Left ventricle myocardium superior (tissue), 1 donor: ENCODE measurements around the gene SLC12A3. TPM values are rescaled to one million over a fixed set of nuclear protein-coding genes. Genes with fewer than 3 reads are reported as not detected.
"Not testable (repeated sequence)": the region's sequence is repeated elsewhere in the genome, so short reads cannot be mapped to it uniquely, and the experiment has no call there.

Source experiments
- ATAC-seq: fragments of 200-7000 bp; cut with Tn5 transposase; one replicate; pipeline ENCODE4 v1.9.1; 2020; ENCODE audit warnings: mild to moderate bottlenecking, moderate library complexity
- DNase-seq: peaks from one replicate; pipeline ENCODE4 v3.0.0-alpha.2; 2020
- intact Hi-C: fragments of 100-400 bp; cut with micrococcal nuclease; formaldehyde crosslinking; loops from one replicate; pipeline ENCODE4 v1.11.0; 2022
- total RNA-seq: library from RNA; stranded (reverse); fragmentation: NEBNext Ultra II Directional; extraction: Animal tissue kit (Norgen Biotek cat#: 25700); gene quantifications from one replicate; pipeline ENCODE4 v1.2.1, GENCODE V29; 2021
- donor health status: DM: no; HTN: yes; CAD: no; lungs with severe emphysema.

SLC12A3 gene
- total RNA-seq, 1 donor from 2014 or later, result not detected

DNA sequence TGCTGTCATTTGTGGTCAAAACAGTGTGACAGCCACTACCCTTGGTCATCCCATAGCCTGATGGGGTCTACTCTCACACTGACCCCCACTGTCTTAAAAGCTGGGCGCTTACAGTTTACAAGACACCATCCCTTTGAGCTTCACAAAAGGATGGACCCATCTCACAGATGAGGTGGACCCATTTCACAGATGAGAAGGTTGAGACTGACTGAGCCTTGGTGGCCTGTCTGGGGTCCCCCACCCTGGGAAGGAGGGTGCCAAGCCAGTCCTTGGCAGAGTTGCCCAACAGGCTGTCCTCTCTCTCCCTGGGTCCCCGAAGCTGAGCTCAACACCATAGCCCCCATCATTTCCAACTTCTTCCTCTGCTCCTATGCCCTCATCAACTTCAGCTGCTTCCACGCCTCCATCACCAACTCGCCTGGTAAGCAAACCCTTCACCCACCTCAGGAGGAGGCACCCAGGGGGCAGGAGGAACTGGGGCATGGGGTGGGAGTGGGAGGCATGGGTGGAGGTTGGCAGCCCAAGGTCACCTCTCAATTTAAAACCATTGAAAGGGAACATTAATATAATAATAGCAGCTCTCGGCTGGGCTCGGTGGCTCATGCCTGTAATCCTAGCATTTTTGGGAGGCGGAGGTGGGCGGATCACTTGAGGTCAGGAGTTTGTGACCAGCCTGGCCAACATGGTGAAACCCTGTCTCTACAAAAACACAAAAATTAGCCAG lies 17.2 kb downstream of the SLC12A3 start:
- intact Hi-C loops, result no loop called here
- DNase-seq (no peak), ATAC-seq (no peak)

DNA sequence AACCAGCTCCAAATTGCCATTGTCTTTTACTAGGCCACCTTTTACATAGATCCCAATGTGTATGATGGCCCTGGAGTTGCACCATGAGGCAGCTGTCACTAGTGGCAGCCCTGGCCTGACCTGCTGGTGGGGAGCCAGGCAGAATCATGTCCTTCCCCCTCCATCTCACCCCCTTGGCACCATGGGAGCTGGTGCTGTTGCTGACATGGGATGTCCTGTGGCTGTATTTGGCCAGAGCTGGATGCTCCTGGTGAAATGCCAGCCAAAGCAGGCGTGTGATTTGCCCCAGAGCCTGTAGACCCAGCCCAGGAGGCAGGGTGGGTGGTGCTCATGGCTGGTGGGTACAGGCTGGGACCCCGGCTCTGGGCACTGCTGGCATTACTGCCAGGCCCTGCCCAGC lies 18.6 kb downstream of the SLC12A3 start:
- intact Hi-C loops, result no loop called here
- DNase-seq (no peak), ATAC-seq (peak; percentile 41)

DNA sequence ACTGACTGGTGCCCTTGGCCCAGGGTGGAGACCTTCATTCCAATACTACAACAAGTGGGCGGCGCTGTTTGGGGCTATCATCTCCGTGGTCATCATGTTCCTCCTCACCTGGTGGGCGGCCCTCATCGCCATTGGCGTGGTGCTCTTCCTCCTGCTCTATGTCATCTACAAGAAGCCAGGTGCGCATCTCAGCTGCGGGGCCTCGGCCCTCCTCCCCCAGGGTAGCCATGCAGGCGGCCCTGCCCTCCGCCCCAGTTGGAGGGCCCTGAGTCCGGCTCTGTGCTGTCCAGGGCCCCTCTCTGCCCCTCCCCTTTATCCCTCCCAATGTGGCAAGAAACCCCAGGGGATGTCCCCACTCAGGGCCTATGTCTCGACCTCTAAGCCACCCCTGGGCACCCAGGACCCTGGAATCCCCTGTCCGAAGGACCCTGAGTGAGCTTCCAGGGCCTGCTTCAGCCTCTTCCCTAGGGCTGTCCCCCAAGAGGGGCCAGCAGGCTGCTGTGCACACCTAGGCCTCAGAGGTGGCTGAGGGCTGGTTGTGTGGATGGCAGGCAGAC lies 19.1 kb downstream of the SLC12A3 start:
- no peak for DNase-seq
- intact Hi-C loops, result no loop called here
- ATAC-seq, result no peak

DNA sequence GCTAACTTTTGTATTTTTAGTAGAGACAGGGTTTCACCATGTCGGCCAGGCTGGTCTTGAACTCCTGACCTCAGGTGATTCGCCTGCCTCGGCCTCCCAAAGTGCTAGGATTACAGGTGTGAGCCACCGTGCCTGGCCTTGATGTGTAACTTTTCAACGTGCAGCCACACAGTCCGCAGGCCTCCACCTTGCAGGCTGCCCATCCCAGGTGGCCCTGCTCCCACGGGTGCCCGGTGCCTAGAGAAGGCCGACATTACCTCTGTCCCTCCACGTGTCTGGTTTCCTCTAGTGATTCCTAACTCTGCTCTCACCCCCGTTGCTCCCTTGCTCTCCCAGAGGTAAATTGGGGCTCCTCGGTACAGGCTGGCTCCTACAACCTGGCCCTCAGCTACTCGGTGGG lies 19.9 kb downstream of the SLC12A3 start:
- DNase-seq, intact Hi-C loops, ATAC-seq: not testable (repeated sequence)

DNA sequence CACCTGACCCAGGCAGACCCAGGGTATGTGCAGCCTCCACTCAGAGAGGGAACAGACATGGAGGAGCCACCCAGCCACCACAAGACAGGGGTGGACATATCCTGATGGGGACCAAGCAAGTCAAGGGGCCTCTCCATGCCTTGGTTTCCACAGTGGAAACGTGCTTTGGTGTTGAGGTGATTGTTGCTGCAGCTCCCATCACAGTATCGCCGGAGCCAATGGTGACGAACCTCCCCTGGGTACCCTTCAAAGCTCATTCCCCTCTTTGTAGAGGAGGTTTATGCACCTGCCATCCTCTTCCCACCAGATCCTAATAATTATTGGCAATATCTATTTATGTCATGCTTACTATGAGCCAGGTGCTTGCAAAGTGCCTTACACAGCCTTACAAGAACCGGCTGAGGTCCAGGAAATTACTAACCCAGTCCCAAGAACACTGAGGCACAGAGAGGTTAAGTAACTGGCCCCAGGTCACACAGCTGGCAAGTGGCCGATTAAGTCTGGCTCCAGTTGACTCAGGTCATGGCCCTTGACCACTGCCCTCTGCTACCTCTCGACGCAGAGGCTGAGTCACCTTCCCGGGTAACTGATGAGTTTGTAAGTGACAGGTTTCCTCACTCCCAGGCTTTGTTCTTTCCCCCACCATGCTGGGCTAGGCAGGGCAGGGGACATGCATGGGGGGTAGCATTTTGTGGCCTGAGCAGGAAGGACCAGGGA lies 20.6 kb downstream of the SLC12A3 start:
- intact Hi-C loops, result no loop called here
- DNase-seq, result no peak
- ATAC-seq, result no peak

DNA sequence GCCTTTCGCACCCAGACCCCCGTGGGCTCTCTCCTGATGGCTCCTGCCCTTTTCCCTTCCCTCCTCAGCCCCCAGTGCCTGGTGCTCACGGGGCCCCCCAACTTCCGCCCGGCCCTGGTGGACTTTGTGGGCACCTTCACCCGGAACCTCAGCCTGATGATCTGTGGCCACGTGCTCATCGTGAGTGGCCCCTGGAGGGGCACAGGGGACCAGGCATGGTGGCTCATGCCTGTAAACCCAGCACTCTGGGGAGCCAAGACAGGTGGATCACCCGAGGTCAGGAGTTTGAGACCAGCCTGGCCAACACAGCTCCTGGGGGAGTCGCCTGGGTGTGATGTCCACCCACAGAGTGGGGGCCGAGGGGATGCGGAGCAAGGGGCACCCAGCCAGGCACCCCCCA lies 21.3 kb downstream of the SLC12A3 start:
- intact Hi-C loops, result no loop called here
- DNase-seq (no peak), ATAC-seq (no peak)

DNA sequence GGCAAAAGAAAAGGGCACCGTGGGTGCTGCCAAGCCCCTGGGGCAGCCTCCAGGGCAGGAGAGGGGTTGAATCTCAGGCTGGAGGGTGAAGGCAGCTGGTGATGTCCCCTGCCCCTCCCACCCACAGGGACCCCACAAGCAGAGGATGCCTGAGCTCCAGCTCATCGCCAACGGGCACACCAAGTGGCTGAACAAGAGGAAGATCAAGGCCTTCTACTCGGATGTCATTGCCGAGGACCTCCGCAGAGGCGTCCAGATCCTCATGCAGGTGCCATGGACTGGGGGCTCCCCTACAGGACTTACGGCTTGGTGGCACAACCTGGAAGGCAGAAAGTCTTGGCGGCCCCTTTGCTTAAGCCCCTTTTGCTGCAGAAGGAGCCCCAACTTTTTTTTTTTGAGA lies 21.8 kb downstream of the SLC12A3 start:
- intact Hi-C loops, result no loop called here
- ATAC-seq, result no peak
- DNase-seq, result no peak

DNA sequence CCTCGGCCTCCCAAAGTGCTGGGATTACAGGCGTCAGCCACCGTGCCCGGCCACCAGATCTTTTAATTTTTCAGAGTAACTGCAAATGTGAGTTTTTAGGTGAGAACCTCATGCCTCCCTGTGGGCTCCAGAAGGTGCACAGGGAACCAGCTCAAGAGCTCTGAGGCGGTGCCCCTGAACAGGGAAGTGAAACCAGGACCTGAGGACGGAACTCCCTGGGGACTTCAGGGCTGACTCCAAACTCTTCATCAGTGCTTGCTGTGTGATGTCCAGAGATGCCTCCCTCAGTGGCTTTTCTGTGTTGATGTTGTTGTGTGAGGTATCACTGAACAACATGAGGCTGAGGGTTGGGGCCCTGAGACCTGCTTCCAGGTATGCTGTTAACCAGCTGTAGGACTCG lies 23.8 kb downstream of the SLC12A3 start:
- intact Hi-C loops, result no loop called here
- ATAC-seq (no peak), DNase-seq (no peak)

DNA sequence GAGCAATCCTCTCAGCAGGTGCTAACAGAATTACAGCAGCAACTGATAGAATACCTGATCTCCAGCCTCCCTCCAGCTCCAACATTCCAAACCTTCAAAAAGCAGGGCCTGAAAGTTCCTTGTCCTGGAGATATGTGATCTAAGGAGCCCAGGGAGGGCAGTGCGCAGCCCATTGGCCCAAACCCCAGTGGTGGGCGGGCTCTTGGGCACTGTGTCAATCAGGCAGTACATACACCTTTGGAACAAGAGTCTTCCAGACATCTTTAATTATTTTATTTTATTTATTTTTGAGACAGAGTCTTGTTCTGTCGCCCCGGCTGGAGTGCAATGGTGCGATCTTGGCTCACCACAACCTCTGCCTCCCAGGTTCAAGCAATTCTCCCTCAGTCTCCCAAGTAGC lies 24.2 kb downstream of the SLC12A3 start:
- intact Hi-C loops, result no loop called here
- ATAC-seq (no peak), DNase-seq (no peak)

DNA sequence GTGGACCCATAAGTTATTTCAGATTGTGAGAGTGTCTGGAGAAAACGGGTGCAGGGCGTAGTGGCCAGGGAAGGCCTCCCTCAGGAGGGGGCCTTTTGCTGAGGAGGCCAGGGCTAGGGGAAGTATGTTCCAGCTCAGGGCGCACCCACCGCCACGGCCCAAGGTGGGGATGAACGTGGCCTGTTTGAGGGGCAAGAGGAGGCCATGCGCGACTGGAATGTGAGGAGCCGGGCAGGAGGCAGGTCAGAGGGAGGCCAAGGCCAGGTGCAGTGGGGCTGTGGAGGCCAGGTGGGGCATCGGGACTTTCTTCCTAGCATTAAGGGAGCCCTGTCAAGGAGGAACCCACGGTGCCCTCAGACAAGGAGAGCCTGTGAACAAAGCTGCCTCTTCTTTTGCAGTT lies 26.7 kb downstream of the SLC12A3 start:
- DNase-seq, result peak; percentile 4
- intact Hi-C loops, result no loop called here
- ATAC-seq, result no peak

DNA sequence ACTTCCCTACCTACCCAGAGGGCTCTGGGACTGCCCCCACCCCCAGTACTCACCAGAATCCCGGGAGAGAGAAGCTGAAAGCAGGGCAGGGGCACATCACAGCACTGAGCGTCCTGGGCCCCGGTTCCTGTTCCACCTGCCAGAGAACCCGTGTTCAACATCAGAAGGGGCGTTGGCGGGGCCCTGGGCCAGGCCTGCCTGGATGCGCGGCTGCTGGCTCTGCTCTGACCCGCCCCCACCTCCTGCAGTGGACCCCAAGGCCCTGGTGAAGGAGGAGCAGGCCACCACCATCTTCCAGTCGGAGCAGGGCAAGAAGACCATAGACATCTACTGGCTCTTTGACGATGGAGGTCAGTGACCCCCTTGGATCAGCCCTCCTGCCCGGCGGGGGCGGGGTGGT lies 27.7 kb downstream of the SLC12A3 start:
- ATAC-seq (no peak), DNase-seq (no peak)
- intact Hi-C loops, result no loop called here

DNA sequence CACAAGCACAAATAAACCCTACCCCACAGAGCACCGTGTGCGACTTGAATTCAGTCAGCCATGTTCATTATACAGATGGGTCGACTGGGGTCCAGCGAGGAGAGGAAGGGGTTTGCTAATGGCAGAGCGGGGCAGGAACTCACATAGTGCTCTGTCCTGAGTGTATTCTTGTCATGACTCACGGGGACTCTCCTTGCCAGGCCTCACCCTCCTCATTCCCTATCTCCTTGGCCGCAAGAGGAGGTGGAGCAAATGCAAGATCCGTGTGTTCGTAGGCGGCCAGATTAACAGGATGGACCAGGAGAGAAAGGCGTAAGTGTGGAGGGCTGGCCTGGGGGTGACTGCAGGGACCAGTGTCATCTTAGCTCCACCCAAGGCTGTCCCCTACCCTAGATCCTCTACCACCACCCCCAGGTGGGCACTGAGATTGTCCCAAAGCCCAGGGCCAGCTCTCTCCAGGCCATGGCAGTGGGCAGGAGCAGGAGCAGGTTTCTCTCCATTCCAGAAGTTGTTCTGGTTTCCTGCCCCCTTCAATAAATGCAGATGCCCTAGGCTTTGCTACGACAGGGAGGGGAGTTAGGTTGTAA lies 29.4 kb downstream of the SLC12A3 start:
- intact Hi-C loops, result no loop called here
- no peak for ATAC-seq
- no peak for DNase-seq

DNA sequence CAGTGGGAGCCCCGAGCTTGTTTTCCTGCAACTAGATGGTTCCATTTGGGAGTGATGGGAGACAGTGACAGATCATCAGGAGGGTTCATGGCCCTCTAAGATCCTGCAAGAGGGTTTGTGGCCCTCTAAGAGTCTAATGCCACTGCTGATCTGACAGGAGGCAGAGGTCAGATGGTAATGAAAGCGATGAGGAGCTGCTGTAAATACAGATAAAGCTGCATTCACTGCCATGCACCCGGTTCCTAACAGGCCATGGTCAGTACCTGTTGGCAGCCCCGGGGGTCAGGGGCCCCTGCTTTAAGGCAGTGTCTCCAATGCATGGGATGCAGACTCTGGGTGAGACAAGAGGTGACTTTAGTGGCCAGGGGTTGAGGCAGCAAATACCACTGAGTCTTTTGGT lies 30.8 kb downstream of the SLC12A3 start:
- DNase-seq (no peak), ATAC-seq (no peak)
- intact Hi-C loops, result no loop called here

DNA sequence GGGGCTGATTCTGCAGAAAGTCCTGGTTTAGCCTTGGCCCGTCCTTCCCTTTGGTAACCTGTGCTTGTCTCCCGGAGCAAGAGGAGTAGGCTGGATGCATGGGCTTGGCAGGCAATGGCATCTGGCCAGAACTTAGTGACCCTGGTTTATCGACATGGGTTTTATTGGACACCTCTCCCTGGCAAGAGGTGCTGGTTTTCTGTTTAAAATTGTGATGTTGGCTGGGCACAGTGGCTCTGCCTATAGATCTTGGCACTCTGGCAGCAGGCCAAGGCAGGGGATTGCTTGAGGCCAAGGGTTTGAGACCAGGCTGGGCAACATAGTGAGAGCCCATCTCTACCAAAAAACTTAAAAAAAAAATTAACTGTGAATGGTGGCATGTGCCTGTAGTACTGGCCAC lies 31.2 kb downstream of the SLC12A3 start:
- DNase-seq (no peak), ATAC-seq (no peak)
- intact Hi-C loops, result no loop called here

DNA sequence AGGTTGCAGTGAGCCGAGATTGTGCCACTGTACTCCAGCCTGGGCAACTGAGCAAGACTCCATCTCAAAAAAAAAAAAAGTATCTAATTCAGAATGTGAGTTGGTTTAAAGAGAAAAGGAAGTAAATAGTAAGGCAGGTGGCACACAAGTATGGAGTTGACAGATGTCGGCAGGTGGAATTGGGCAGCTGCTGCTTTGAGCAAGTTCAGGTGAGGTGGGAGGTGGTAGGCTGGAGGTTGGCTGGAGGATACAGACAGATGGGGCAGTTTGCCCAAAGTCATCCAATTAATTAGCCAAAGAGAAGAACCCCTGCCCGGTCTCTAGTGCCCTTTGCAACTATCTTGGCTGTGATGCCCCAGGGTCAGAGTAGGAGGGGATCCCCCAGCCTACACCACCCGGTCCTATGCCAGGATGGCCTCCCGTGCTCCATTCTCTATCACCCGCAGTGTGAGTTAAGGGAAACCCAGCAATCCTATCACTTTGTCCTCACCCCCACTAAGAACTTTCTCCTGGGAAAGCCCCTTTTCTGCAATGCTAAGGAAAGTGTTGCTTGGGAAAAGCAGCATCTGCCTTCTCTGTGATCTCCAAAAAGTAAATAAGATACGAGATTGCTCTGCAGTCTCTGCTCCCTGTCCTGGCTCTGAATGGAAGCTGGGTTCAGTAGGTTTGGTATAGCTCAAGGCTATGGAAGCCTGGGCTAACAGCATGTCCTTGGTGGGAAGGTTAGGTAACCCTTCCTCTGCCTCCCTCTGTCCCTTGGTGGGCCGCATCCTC lies 32.2 kb downstream of the SLC12A3 start:
- intact Hi-C loops, result no loop called here
- ATAC-seq (no peak), DNase-seq (no peak)

DNA sequence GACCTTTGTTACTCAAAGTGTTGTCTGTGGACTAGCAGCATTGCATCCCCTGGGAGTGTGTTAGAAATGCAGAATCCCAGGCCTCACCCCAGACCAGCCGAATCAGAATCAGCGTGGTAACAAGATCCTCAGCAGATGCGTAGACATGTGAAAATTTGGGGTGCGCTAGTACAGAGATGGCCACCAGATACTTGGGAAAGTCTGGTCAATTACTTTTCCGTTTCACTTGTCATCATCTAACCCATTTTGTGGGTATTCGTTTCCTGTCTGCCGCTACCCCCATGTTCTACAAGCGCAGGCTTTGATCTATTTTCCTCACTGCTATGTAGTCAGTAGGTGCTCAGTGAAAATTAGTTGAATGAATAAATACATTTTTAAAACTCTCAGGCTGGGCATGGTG lies 33.8 kb downstream of the SLC12A3 start:
- no peak for DNase-seq
- intact Hi-C loops, result no loop called here
- no peak for ATAC-seq

DNA sequence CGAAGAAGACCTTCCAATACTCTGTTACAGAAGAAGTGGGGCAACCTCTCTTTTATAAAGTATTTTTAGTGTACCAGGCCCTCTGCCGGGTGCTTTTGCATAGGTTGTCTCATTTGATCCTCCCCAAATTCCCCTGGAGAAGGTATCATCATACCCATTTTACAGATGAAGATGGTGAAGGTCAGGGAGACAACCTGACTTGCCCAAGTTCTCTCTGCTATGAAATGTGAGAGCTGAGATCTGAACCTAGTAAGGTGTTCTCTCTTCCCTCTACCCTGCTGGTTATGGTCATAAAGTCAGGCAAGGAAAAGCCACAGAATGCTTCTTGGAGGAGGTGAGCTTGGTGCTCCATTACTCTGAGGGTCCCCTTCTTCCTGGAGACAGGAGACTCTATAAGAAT lies 38.9 kb downstream of the SLC12A3 start:
- ATAC-seq (no peak), DNase-seq (no peak)
- intact Hi-C loops, result no loop called here

DNA sequence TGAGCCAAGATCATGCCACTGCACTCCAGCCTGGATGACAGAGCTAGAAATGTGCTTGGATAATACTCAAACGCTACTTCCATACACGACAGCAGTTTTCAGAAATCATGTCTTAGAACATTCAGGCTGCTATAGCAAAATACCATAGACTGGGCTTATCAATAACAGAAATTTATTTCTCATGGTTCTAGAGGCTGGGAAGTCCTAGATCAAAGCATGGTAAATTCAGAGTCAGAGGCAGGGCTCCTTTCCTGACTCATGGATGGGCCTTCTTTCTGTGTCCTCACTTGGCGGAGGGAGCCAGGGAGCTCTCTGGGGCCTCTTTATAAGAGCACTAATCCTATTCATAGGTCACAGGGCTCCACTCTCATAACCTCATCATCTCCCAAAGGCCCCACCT lies 42.4 kb downstream of the SLC12A3 start:
- ATAC-seq (no peak), DNase-seq (no peak)
- intact Hi-C loops, result no loop called here

DNA sequence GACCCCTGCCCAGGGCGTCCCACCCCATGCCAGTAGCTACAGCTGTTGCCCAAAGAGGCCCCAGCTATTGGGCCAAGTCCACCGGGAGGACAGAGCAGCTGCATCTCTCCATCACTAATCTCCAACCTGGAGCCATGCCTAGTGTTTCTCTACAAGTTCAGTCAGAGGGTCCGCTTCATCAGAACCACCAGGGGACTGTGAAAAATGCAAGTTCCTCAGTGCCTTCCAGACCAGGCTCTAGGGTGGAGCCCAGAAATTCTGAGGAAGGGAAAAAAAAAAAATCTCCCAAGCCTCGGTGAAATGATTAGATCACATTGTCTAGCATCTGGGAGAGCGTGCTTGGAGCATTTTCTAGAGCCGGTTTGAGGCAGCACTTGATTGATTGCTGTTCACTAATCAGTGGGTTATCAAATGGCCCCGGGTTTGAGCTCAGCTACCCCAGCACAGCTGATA lies 44.5 kb downstream of the SLC12A3 start:
- no peak for DNase-seq
- intact Hi-C loops, result no loop called here
- peak; percentile 27 for ATAC-seq

DNA sequence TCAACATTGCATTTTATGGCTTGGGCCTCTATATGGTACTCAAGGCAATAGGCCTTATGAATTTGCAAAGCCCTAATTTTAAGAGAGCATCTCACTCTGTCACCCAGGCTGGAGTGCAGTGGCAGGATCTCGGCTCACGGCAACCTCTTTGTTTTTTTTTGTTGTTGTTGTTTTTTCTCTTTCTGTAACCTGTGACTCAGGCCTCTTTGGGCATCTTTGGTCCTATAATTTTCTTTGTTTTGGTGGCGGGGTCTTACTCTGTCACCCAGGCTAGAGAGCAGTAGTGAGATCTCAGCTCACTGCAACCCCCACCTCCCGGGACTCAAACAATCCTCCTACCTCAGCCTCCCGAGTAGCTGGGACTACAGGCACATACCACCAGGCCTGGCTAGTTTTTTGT lies 45.1 kb downstream of the SLC12A3 start:
- ATAC-seq (no peak), DNase-seq (no peak)
- intact Hi-C loops, result no loop called here
